Measurements from ENCODE around the gene NOBOX.

DNA sequence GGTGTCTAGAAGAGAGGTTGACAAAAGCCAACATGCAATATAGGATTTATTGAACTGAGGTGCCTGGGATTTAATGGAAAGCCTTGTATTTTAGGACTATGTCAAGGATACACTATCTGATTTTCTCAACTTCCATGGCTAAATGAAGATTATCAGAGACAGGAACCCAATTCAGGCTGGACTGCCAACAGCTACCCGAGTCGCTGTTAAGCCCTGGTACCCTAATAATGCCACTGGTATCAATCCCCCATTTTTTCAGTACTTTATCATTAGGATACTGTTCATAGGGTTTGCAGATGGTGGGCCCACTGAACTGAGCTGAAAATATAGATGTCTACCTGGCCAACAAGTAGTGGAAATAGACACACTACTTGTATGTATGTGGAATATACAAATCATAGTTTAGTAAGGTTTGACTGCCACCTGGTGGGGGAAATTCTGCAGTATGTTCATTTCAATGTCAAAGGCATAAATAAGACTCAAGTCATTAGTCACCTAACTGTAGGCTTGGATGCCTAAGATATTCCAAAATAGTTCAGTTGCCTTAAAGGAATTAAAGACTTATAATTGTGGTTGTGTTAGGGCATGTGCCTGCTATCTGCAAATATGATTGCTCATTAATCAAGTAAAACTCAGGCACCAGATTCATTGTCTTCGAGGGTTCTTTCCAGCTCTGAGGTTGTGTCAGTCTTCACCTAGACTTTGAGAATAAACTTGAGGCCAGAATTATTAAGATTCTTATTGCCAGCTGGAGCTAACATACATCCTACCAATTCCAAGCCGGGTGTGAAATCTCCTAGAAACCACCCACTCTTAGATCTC, 34.1 kb upstream of the NOBOX start:
- TF ChIP-seq, protein P1, sequence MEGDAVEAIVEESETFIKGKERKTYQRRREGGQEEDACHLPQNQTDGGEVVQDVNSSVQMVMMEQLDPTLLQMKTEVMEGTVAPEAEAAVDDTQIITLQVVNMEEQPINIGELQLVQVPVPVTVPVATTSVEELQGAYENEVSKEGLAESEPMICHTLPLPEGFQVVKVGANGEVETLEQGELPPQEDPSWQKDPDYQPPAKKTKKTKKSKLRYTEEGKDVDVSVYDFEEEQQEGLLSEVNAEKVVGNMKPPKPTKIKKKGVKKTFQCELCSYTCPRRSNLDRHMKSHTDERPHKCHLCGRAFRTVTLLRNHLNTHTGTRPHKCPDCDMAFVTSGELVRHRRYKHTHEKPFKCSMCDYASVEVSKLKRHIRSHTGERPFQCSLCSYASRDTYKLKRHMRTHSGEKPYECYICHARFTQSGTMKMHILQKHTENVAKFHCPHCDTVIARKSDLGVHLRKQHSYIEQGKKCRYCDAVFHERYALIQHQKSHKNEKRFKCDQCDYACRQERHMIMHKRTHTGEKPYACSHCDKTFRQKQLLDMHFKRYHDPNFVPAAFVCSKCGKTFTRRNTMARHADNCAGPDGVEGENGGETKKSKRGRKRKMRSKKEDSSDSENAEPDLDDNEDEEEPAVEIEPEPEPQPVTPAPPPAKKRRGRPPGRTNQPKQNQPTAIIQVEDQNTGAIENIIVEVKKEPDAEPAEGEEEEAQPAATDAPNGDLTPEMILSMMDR (IDR thresholded peaks at IDR 0.05), result peak; percentile 38 to 54 (median 53)
- TF ChIP-seq POLR2A (IDR thresholded peaks at IDR 0.05), result no peak
